Esophagus muscularis mucosa (tissue), 4 donors: Measurements from ENCODE around the gene SEPTIN5. TPM values are rescaled to one million over a fixed set of nuclear protein-coding genes. Genes with fewer than 3 reads are reported as not detected.

Experiments
- DNase-seq: peaks from one replicate; pipeline ENCODE4 v3.0.0-alpha.2; 2017; ENCODE audit errors: extremely low spot score
- H3K27ac ChIP-seq, 4 donors: fragments of 200-600 bp; sonication (generic); replicated peaks in 1 of 4; 1 replicate in 3 of 4; 2 replicates in 1 of 4; pipeline ENCODE4 v1.5.1; 2016 to 2019; ENCODE audit warnings: mild to moderate bottlenecking in 1 of 4
- H3K27me3 ChIP-seq, 4 donors: fragments of 200-600 bp; sonication (generic); one replicate each; pipeline versions ENCODE4 v1.5.1 to v1.6.0; 2016 to 2019
- H3K36me3 ChIP-seq, 4 donors: fragments of 200-600 bp; sonication (generic); one replicate each; pipeline ENCODE4 v1.5.1; 2016 to 2019
- H3K4me1 ChIP-seq, 4 donors: fragments of 200-600 bp; sonication (generic); one replicate each; pipeline ENCODE4 v1.5.1; 2016 to 2019
- H3K4me3 ChIP-seq, 4 donors: fragments of 200-600 bp; sonication (generic); 1 replicate in 2 of 4; 2 replicates in 2 of 4; pipeline ENCODE4 v1.5.1; 2016 to 2019; ENCODE audit warnings: mild to moderate bottlenecking in 4 of 4, moderate library complexity in 1 of 4
- H3K9me3 ChIP-seq, 4 donors: fragments of 200-600 bp; sonication (generic); 1 replicate in 3 of 4; 2 replicates in 1 of 4; pipeline ENCODE4 v1.5.1; 2016 to 2019
- CTCF ChIP-seq, 3 experiments: fragments of 200-600 bp in 2 of 3; fragments of 450-650 bp in 1 of 3; sonication (generic) in 2 of 3; IDR thresholded peaks; one replicate each; pipeline ENCODE4 v1.5.1; 2017 to 2019; ENCODE audit warnings: antibody characterized with exemption in 3 of 3, mild to moderate bottlenecking in 2 of 3, moderate library complexity in 1 of 3
- EP300 ChIP-seq: sonication (generic); formaldehyde crosslinking; IDR thresholded peaks from one replicate; pipeline ENCODE4 v1.6.1; 2017; ENCODE audit warnings: antibody characterized with exemption
- POLR2A ChIP-seq: fragments of 450-650 bp; IDR thresholded peaks from one replicate; pipeline ENCODE4 v1.6.1; 2017; ENCODE audit warnings: antibody characterized with exemption, moderate library complexity, mild to moderate bottlenecking, low read depth
- POLR2AphosphoS5 ChIP-seq, 2 donors: sonication (generic); formaldehyde crosslinking; IDR thresholded peaks; one replicate each; pipeline ENCODE4 v1.6.1; 2017; ENCODE audit warnings: antibody characterized with exemption in 2 of 2
- WGBS: methylation state at CpG from one replicate; pipeline ENCODE4 v1.1.5; 2018; 5-methylcytosine and 5-hydroxymethylcytosine counted together
- intact Hi-C: fragments of 100-400 bp; cut with DNase I; formaldehyde crosslinking; loops from one replicate; pipeline ENCODE4 v1.15.1; 2023
- total RNA-seq, 4 donors: library from RNA; depleted of rRNA; stranded (reverse); fragments of >200 nt; gene quantifications; one replicate each; pipeline versions ENCODE4 v1.1.0 to v1.2.1, GENCODE V29; 2016

The SEPTIN5 gene
- total RNA-seq, 4 donors from 2014 or later: 4.2 to 55.4 (median 20.6) TPM

- Histone ChIP-seq H3K36me3 (no peaks in the 10 kb centered on the region), H3K9me3 (no peaks in the 10 kb centered on the region), H3K27me3 (peaks cover 0 to 13% (median 0%) of the 10 kb centered on the region in 4 donors), H3K4me1 (peaks cover 0 to 7% (median 3%) of the 10 kb centered on the region in 4 donors), H3K27ac (no peak overlapping the region), H3K4me3 (no peak overlapping the region)
- DNase-seq: no peak
- TF ChIP-seq POLR2A (no peak), CTCF (IDR thresholded peaks at IDR 0.05) (no peak), EP300 (no peak), POLR2AphosphoS5 (IDR thresholded peaks at IDR 0.05) (no peak)
- intact Hi-C loops: no loop called here
- WGBS: 67% methylated on average over 9 of the region's 24 CpGs
Observed at GRCh38 chr22:19745155-19746101, 31.1 kb downstream of the SEPTIN5 start.

GRCh38 chr22:19746726-19747125, 32.4 kb downstream of the SEPTIN5 start:
- no peaks in the 10 kb centered on the region for H3K9me3 ChIP-seq
- no peak overlapping the region for H3K4me3 ChIP-seq
- peaks cover 0 to 7% (median 3%) of the 10 kb centered on the region in 4 donors for H3K4me1 ChIP-seq
- H3K27ac ChIP-seq: no peak overlapping the region
- no peak for TF ChIP-seq CTCF (IDR thresholded peaks at IDR 0.05)
- TF ChIP-seq POLR2AphosphoS5 (IDR thresholded peaks at IDR 0.05): no peak
- TF ChIP-seq POLR2A: no peak
- no peak for TF ChIP-seq EP300
- H3K36me3 ChIP-seq: no peaks in the 10 kb centered on the region
- H3K27me3 ChIP-seq: peaks cover 0 to 26% (median 0%) of the 10 kb centered on the region in 4 donors
- intact Hi-C loops: no loop called here
- DNase-seq: no peak
- WGBS: no CpG with 5 or more reads among the region's 13 CpGs

GRCh38 chr22:19747551-19747950, 33.2 kb downstream of the SEPTIN5 start:
- no CpG with 5 or more reads among the region's 12 CpGs for WGBS
- H3K4me1 ChIP-seq: peaks cover 0 to 7% (median 3%) of the 10 kb centered on the region in 4 donors
- no peak overlapping the region for H3K27ac ChIP-seq
- no peaks in the 10 kb centered on the region for H3K9me3 ChIP-seq
- no peak overlapping the region for H3K4me3 ChIP-seq
- peaks cover 0 to 34% (median 0%) of the 10 kb centered on the region in 4 donors for H3K27me3 ChIP-seq
- intact Hi-C loops: no loop called here
- DNase-seq: no peak
- H3K36me3 ChIP-seq: no peaks in the 10 kb centered on the region
- TF ChIP-seq POLR2AphosphoS5 (IDR thresholded peaks at IDR 0.05) (no peak), EP300 (no peak), CTCF (IDR thresholded peaks at IDR 0.05) (no peak), POLR2A (no peak)

- TF ChIP-seq EP300 (no peak), POLR2AphosphoS5 (IDR thresholded peaks at IDR 0.05) (no peak), POLR2A (no peak), CTCF (IDR thresholded peaks at IDR 0.05) (no peak)
Observed at GRCh38 chr22:19748139-19748538, 33.8 kb downstream of the SEPTIN5 start.

More at GRCh38 chr22:19748139-19748538, 33.8 kb downstream of the SEPTIN5 start:
- peaks cover 0 to 7% (median 3%) of the 10 kb centered on the region in 4 donors for H3K4me1 ChIP-seq
- H3K36me3 ChIP-seq: no peaks in the 10 kb centered on the region
- H3K9me3 ChIP-seq: no peaks in the 10 kb centered on the region
- intact Hi-C loops: no loop called here
- no peak overlapping the region for H3K4me3 ChIP-seq
- H3K27me3 ChIP-seq: peaks cover 0 to 40% (median 0%) of the 10 kb centered on the region in 4 donors
- no peak for DNase-seq
- 75% methylated on average over 4 of the region's 4 CpGs for WGBS
- no peak overlapping the region for H3K27ac ChIP-seq
